ENCODE measurements around the gene AGAP1. TPM values are rescaled to one million over a fixed set of nuclear protein-coding genes. Genes with fewer than 3 reads are reported as not detected.

The AGAP1 gene
- total and polyA plus RNA-seq, 11 donors, result 5.9 to 21.6 (median 18.9) TPM

GRCh38 chr2:235937526-235937925, 443.7 kb downstream of the AGAP1 start:
- DNase-seq, result no peak
- Histone ChIP-seq H3K4me1 (peaks cover 0 to 10% (median 0%) of the 10 kb centered on the region in 12 donors), H3K9me3 (peaks cover 0 to 9% (median 0%) of the 10 kb centered on the region in 12 donors), H3K27me3 (no peaks in the 10 kb centered on the region), H3K4me3 (no peak overlapping the region), H3K27ac (no peak overlapping the region), H3K36me3 (peaks cover 0 to 22% (median 0%) of the 10 kb centered on the region in 9 donors)
- intact Hi-C loops (cut with DNase I), result no loop called here
- WGBS, 4 donors, result 95 to 97% (median 96%) methylated on average over 11 to 12 of the region's 12 CpGs
- ATAC-seq, result no peak
- TF ChIP-seq POLR2A (IDR thresholded peaks at IDR 0.05) (no peak), CTCF (IDR thresholded peaks at IDR 0.05) (no peak)

- ATAC-seq (no peak), DNase-seq (no peak)
- Histone ChIP-seq H3K36me3 (peaks cover 0 to 18% (median 0%) of the 10 kb centered on the region in 9 donors), H3K27ac (no peak overlapping the region), H3K9me3 (peaks cover 0 to 9% (median 0%) of the 10 kb centered on the region in 12 donors), H3K4me3 (no peak overlapping the region), H3K4me1 (peaks cover 0 to 10% (median 0%) of the 10 kb centered on the region in 12 donors), H3K27me3 (no peaks in the 10 kb centered on the region)
- intact Hi-C loops (cut with DNase I), result no loop called here
- whole genome bisulfite sequencing, 4 donors, result 80 to 98% (median 83%) methylated on average over 11 to 12 of the region's 12 CpGs
- TF ChIP-seq POLR2A (IDR thresholded peaks at IDR 0.05) (no peak), CTCF (IDR thresholded peaks at IDR 0.05) (no peak)
These were observed 444.1 kb downstream of the AGAP1 start for GRCh38 chr2:235937936-235938335.

DNA sequence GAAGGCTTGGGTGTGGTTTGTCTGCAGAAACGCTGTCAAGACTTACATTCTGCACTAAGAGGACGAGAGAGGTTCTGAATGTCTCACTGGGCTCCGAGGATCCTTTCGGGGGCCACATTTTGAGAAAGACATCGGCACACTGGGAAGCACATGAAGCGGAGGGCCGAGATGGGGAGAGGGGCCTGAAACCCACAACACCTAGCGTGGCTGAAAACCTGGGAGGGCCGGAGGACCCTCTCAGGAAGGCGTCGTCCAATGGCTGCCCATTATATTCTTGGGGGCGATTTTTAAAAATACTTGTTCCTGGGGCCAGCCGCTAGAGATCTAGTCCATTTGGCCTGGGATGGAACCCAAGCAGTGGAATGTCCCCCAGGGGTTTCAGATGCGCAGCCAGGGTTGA, 444.8 kb downstream of the AGAP1 start:
- WGBS, 4 donors, result 91 to 98% (median 91%) methylated on average over 14 of the region's 14 CpGs
- ATAC-seq, result no peak
- no peaks in the 10 kb centered on the region for H3K27me3 ChIP-seq
- TF ChIP-seq POLR2A (IDR thresholded peaks at IDR 0.05) (no peak), CTCF (IDR thresholded peaks at IDR 0.05) (no peak)
- peaks cover 0 to 10% (median 0%) of the 10 kb centered on the region in 12 donors for H3K4me1 ChIP-seq
- no peak overlapping the region for H3K27ac ChIP-seq
- intact Hi-C loops (cut with DNase I), result no loop called here
- no peak for DNase-seq
- peaks cover 0 to 16% (median 0%) of the 10 kb centered on the region in 9 donors for H3K36me3 ChIP-seq
- peaks cover 0 to 9% (median 0%) of the 10 kb centered on the region in 12 donors for H3K9me3 ChIP-seq
- no peak overlapping the region for H3K4me3 ChIP-seq

DNA sequence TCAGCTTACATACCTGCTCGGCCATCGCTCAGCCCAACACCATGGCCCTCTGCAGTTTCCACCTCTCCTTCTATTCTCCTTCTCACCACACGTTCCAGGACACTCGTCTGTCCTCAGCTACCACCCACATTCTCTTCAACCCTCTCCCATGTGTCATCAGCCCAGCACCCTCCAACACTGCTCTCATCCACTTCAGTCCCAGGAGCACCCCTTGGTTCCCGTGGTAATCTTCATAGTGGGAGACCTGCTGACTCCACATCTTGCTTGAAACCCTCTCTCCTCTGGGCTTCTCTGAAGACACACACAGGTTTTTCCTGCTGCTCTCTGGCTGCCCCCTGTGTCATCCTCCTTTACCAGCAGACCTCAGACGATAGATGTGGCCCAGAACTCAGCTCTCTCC, 445.6 kb downstream of the AGAP1 start:
- DNase-seq, result no peak
- peaks cover 0 to 10% (median 0%) of the 10 kb centered on the region in 12 donors for H3K4me1 ChIP-seq
- TF ChIP-seq POLR2A (IDR thresholded peaks at IDR 0.05), result no peak
- no peak for TF ChIP-seq CTCF (IDR thresholded peaks at IDR 0.05)
- H3K27me3 ChIP-seq, result no peaks in the 10 kb centered on the region
- 92 to 93% (median 92%) methylated on average over 6 of the region's 6 CpGs for WGBS, 4 donors
- H3K36me3 ChIP-seq, result peaks cover 0 to 10% (median 0%) of the 10 kb centered on the region in 9 donors
- intact Hi-C loops (cut with DNase I), result no loop called here
- ATAC-seq, result no peak
- H3K9me3 ChIP-seq, result peaks cover 0 to 9% (median 0%) of the 10 kb centered on the region in 12 donors
- peak overlapping the region in 2 of 12 donors; percentile 43 to 48 for H3K27ac ChIP-seq
- H3K4me3 ChIP-seq, result no peak overlapping the region

Data from heart left ventricle (tissue), 16 donors.